ENCODE results near the gene FAM110C.

GRCh38 chr2:65121-65520 is 18.8 kb upstream of the FAM110C start:
- TF ChIP-seq CTCF (IDR thresholded peaks at IDR 0.05; ENCODE audit: low read depth, low read length, missing input control) (no peak), JUND (IDR thresholded peaks at IDR 0.05) (no peak), RAD21 (IDR thresholded peaks at IDR 0.05) (no peak), NR2F2 (IDR thresholded peaks at IDR 0.05) (no peak)
